Effector memory CD8-positive, alpha-beta T cell (primary cell): ENCODE data around the gene CDH7.

Source experiments
- ATAC-seq: fragments of 150-1000 bp; cut with Tn5 transposase; replicated peaks from 2 replicates; pipeline ENCODE4 v1.10.0; 2021; ENCODE audit warnings: mild to moderate bottlenecking, moderate library complexity
- DNase-seq, 3 experiments: peaks; one replicate each; pipeline ENCODE4 v3.0.0; 2021
- H3K27ac Mint-ChIP-seq, 2 donors: one replicate each; pipeline ENCODE4 v1.8.0; 2022; ENCODE audit warnings: mild to moderate bottlenecking in 2 of 2, mixed read lengths in 2 of 2, moderate library complexity in 2 of 2
- H3K27me3 Mint-ChIP-seq, 2 donors: one replicate each; pipeline ENCODE4 v1.8.0; 2022; ENCODE audit warnings: mixed read lengths in 2 of 2
- H3K36me3 Mint-ChIP-seq: one replicate; pipeline ENCODE4 v1.8.0; 2022; ENCODE audit warnings: mild to moderate bottlenecking, moderate library complexity, mixed read lengths; ENCODE audit not compliant: insufficient read depth
- H3K4me1 Mint-ChIP-seq, 2 donors: one replicate each; pipeline ENCODE4 v1.8.0; 2022; ENCODE audit warnings: low read depth in 2 of 2, mixed read lengths in 2 of 2
- H3K4me3 Mint-ChIP-seq, 2 donors: one replicate each; pipeline ENCODE4 v1.8.0; 2022; ENCODE audit warnings: mild to moderate bottlenecking in 2 of 2, mixed read lengths in 2 of 2, moderate library complexity in 2 of 2
- H3K9me3 Mint-ChIP-seq, 2 donors: one replicate each; pipeline ENCODE4 v1.8.0; 2022; ENCODE audit warnings: mixed read lengths in 2 of 2

The CDH7 gene

GRCh38 chr18:65897292-65897691 lies 146.5 kb downstream of the CDH7 start:
- no peak for DNase-seq
- Mint-ChIP-seq H3K36me3 (no peaks in the 10 kb centered on the region), H3K9me3 (peaks cover 5 to 8% of the 10 kb centered on the region in 2 donors), H3K4me1 (no peaks in the 10 kb centered on the region), H3K4me3 (no peak overlapping the region), H3K27ac (no peak overlapping the region), H3K27me3 (no peaks in the 10 kb centered on the region)
- ATAC-seq, result no peak

DNA sequence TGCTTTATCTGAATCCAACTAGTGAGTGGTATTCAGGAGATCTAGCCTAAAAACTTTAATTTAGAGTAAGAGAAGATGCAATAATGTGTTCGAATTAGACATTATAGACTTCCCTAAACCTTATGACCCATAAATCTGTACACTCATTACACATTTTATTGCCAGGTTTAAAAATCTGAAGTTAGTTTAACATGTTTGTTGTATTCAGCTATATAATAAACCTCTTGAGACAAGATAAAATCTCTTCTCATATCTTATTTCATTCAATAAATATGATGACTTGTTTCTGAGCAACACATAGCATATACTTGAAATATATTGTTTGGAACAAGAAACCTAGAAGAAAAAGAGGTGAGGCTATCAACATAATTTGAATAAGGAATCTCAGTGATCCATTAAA lies 150.7 kb downstream of the CDH7 start:
- ATAC-seq, result no peak
- no peak overlapping the region for H3K27ac Mint-ChIP-seq
- H3K4me3 Mint-ChIP-seq, result no peak overlapping the region
- H3K9me3 Mint-ChIP-seq, result peaks cover 0 to 3% of the 10 kb centered on the region in 2 donors
- DNase-seq, result no peak
- H3K4me1 Mint-ChIP-seq, result no peaks in the 10 kb centered on the region
- H3K27me3 Mint-ChIP-seq, result no peaks in the 10 kb centered on the region
- H3K36me3 Mint-ChIP-seq, result no peaks in the 10 kb centered on the region

- H3K4me1 Mint-ChIP-seq, result no peaks in the 10 kb centered on the region
- ATAC-seq, result no peak
Observed at GRCh38 chr18:65906621-65907034, 155.8 kb downstream of the CDH7 start.

GRCh38 chr18:65907281-65907680 lies 156.5 kb downstream of the CDH7 start:
- H3K9me3 Mint-ChIP-seq, result peaks cover 0 to 9% of the 10 kb centered on the region in 2 donors
- H3K4me1 Mint-ChIP-seq, result no peaks in the 10 kb centered on the region
- no peak overlapping the region for H3K27ac Mint-ChIP-seq
- no peak for DNase-seq
- no peaks in the 10 kb centered on the region for H3K36me3 Mint-ChIP-seq
- H3K27me3 Mint-ChIP-seq, result no peaks in the 10 kb centered on the region
- no peak for ATAC-seq
- H3K4me3 Mint-ChIP-seq, result no peak overlapping the region

More at GRCh38 chr18:65906621-65907034, 155.8 kb downstream of the CDH7 start:
- Mint-ChIP-seq H3K4me3 (no peak overlapping the region), H3K9me3 (peaks cover 0 to 9% of the 10 kb centered on the region in 2 donors), H3K27me3 (no peaks in the 10 kb centered on the region), H3K36me3 (no peaks in the 10 kb centered on the region), H3K27ac (no peak overlapping the region)
- no peak for DNase-seq

DNA sequence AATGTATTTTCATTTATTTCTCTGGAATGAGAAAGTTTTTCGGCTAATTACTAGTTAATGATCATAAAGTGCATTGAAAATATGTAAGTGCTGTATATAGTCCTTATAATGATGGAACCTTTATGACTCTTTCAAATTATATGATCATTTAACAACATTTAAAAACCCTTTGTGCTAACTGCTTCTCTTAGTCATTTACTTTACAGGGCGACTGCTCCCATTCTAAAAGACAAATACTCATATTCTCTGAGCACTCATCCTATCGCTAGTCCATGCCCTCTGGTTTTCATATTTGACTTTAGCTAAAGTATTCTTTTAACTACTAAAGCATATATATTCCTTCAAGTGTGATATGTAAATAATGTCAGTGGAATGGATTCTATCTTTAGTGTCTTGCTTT lies 168.2 kb downstream of the CDH7 start:
- Mint-ChIP-seq H3K4me3 (no peak overlapping the region), H3K9me3 (peaks cover 0 to 6% of the 10 kb centered on the region in 2 donors), H3K4me1 (no peaks in the 10 kb centered on the region), H3K27ac (no peak overlapping the region), H3K36me3 (no peaks in the 10 kb centered on the region), H3K27me3 (no peaks in the 10 kb centered on the region)
- ATAC-seq, result no peak
- DNase-seq, result no peak

DNA sequence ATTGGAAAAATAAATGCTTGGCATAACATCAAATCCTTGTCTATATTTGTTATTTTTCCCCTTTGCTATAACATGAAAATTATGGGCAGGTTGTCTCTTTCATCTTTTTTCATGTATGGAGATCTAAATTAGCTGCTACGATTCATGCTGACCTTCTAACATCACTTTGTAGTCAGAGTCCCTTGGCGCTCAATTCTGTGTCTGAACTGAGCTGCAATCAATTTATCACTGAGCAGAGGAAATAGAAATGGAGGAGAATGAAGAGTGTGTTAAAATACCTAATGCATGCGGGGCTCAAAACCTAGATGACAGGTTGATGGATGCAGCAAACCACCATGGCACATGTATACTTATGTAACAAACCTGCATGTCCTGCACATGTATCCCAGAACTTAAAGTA lies 168.9 kb downstream of the CDH7 start:
- H3K4me1 Mint-ChIP-seq, result no peaks in the 10 kb centered on the region
- DNase-seq (no peak), ATAC-seq (no peak)
- H3K9me3 Mint-ChIP-seq, result peaks cover 0 to 6% of the 10 kb centered on the region in 2 donors
- no peaks in the 10 kb centered on the region for H3K27me3 Mint-ChIP-seq
- no peak overlapping the region for H3K27ac Mint-ChIP-seq
- no peak overlapping the region for H3K4me3 Mint-ChIP-seq
- no peaks in the 10 kb centered on the region for H3K36me3 Mint-ChIP-seq

GRCh38 chr18:65922103-65922502 lies 171.3 kb downstream of the CDH7 start:
- H3K27me3 Mint-ChIP-seq, result no peaks in the 10 kb centered on the region
- H3K36me3 Mint-ChIP-seq, result no peaks in the 10 kb centered on the region
- peaks cover 0 to 8% of the 10 kb centered on the region in 2 donors for H3K9me3 Mint-ChIP-seq
- ATAC-seq (no peak), DNase-seq (no peak)
- H3K4me3 Mint-ChIP-seq, result no peak overlapping the region
- H3K27ac Mint-ChIP-seq, result no peak overlapping the region
- H3K4me1 Mint-ChIP-seq, result no peaks in the 10 kb centered on the region

- Mint-ChIP-seq H3K27me3 (no peaks in the 10 kb centered on the region), H3K9me3 (peaks cover 2% of the 10 kb centered on the region in 2 donors), H3K36me3 (no peaks in the 10 kb centered on the region), H3K4me3 (no peak overlapping the region), H3K4me1 (no peaks in the 10 kb centered on the region), H3K27ac (no peak overlapping the region)
- DNase-seq (no peak), ATAC-seq (no peak)
Observed at GRCh38 chr18:65924904-65925303, 174.1 kb downstream of the CDH7 start.

- no peak for ATAC-seq
Observed at GRCh38 chr18:65934874-65935273, 184.1 kb downstream of the CDH7 start.

DNA sequence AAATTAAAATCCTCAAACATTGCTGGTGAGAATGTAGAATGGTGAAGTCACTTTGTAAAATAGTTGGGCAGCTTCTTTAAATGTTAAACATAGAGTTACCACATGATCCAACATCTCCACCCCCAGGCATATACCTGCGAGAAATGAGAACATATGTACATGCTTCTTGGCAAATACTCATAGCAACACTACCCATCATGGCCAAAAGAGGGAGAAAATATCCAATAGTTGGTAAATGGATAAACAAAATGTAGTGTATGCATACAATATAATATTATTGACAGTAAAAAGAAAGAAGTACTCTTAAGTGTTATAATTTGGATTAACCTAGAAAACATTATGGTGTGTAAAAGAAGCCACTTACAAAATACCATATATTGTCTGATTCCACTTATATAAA lies 185.9 kb downstream of the CDH7 start:
- no peak for DNase-seq

More at GRCh38 chr18:65934874-65935273, 184.1 kb downstream of the CDH7 start:
- DNase-seq, result no peak
- Mint-ChIP-seq H3K9me3 (peaks cover 16 to 47% of the 10 kb centered on the region in 2 donors), H3K36me3 (no peaks in the 10 kb centered on the region), H3K4me3 (no peak overlapping the region), H3K27me3 (no peaks in the 10 kb centered on the region), H3K27ac (no peak overlapping the region), H3K4me1 (no peaks in the 10 kb centered on the region)

DNA sequence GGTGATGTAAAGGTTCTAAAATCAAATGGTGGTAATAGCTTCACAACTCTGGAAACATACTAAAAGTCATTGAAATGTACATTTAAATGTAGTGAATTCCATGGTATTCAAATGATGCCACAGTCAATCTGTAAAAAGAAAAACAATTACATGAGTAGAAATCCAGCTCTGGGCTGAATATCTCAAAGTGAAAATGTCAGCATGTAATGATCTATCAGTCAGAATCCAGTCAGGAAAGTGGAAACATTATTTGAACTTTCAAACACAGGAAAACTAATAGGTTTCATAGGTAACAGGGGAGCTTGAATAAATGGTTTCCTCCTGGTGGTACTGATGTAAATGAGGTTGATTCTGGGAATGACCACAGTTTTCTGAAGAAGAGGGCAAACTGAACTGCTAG lies 186.4 kb downstream of the CDH7 start:
- Mint-ChIP-seq H3K4me1 (no peaks in the 10 kb centered on the region), H3K27ac (no peak overlapping the region), H3K27me3 (no peaks in the 10 kb centered on the region), H3K9me3 (peaks cover 16 to 34% of the 10 kb centered on the region in 2 donors), H3K36me3 (no peaks in the 10 kb centered on the region), H3K4me3 (no peak overlapping the region)
- no peak for ATAC-seq
- DNase-seq, result no peak

More for the DNA sequence above, 185.9 kb downstream of the CDH7 start:
- Mint-ChIP-seq H3K4me1 (no peaks in the 10 kb centered on the region), H3K27me3 (no peaks in the 10 kb centered on the region), H3K27ac (no peak overlapping the region), H3K4me3 (no peak overlapping the region), H3K9me3 (peaks cover 16 to 39% of the 10 kb centered on the region in 2 donors), H3K36me3 (no peaks in the 10 kb centered on the region)
- no peak for ATAC-seq

- Mint-ChIP-seq H3K9me3 (peaks cover 16 to 31% of the 10 kb centered on the region in 2 donors), H3K27ac (no peak overlapping the region), H3K4me3 (no peak overlapping the region), H3K36me3 (no peaks in the 10 kb centered on the region), H3K27me3 (no peaks in the 10 kb centered on the region), H3K4me1 (no peaks in the 10 kb centered on the region)
- no peak for DNase-seq
- no peak for ATAC-seq
Observed at GRCh38 chr18:65938592-65939372, 188.0 kb downstream of the CDH7 start.
